ACHN (cell line): ENCODE results near the gene PNPLA3.
A peak's percentile ranks its signal among the peaks of the same experiment; 100 is the strongest.

Experiments used
- DNase-seq: peaks from one replicate; pipeline ENCODE4 v3.0.0-alpha.2; 2015
- in situ Hi-C: cut with HindIII; loops from 2 replicates; pipeline ENCODE4 v1.10.0; 2017; ENCODE audit warnings: low sequenced_read_pairs, low pct_ligation_motif_present, low pct_unique_long_range_greater_than_20kb

PNPLA3 gene

GRCh38 chr22:43953988-43954785 lies 30.6 kb downstream of the PNPLA3 start:
- no peak for DNase-seq
- in situ Hi-C loops = no loop called here

GRCh38 chr22:43955040-43955882 lies 31.7 kb downstream of the PNPLA3 start, which contains the start of gene SAMM50:
SAMM50 (plus strand) TSS chr22:43955442; CDS start chr22:43955578, 136 bp downstream.
- DNase-seq = peak; percentile 89
- in situ Hi-C loops = no loop called here

GRCh38 chr22:43955883-43956782 lies 32.5 kb downstream of the PNPLA3 start:
- in situ Hi-C loops = no loop called here
- DNase-seq = no peak

- no peak for DNase-seq
- in situ Hi-C loops = no loop called here
Observed at GRCh38 chr22:43956805-43957463, 33.3 kb downstream of the PNPLA3 start.

- DNase-seq = no peak
- in situ Hi-C loops = no loop called here
Observed at GRCh38 chr22:43957871-43958270, 34.3 kb downstream of the PNPLA3 start.

GRCh38 chr22:43964314-43964857 lies 40.8 kb downstream of the PNPLA3 start:
- no peak for DNase-seq
- in situ Hi-C loops = no loop called here

- DNase-seq = no peak
- in situ Hi-C loops = no loop called here
Observed at GRCh38 chr22:43967069-43967468, 43.5 kb downstream of the PNPLA3 start.

GRCh38 chr22:43968614-43969013 lies 45.0 kb downstream of the PNPLA3 start:
- in situ Hi-C loops = no loop called here
- DNase-seq = no peak

GRCh38 chr22:43969021-43969878 lies 45.6 kb downstream of the PNPLA3 start:
- in situ Hi-C loops = no loop called here

GRCh38 chr22:43969989-43970755 lies 46.6 kb downstream of the PNPLA3 start:
- in situ Hi-C loops = no loop called here
- DNase-seq = no peak

More at GRCh38 chr22:43969021-43969878, 45.6 kb downstream of the PNPLA3 start:
- no peak for DNase-seq

- in situ Hi-C loops = no loop called here
- no peak for DNase-seq
Observed at GRCh38 chr22:43971112-43971511, 47.5 kb downstream of the PNPLA3 start.

GRCh38 chr22:43972931-43973462 lies 49.4 kb downstream of the PNPLA3 start:
- in situ Hi-C loops = no loop called here
- DNase-seq = no peak

GRCh38 chr22:43974028-43974545 lies 50.5 kb downstream of the PNPLA3 start:
- no peak for DNase-seq

GRCh38 chr22:43975041-43975440 lies 51.4 kb downstream of the PNPLA3 start:
- DNase-seq = no peak
- in situ Hi-C loops = no loop called here

More at GRCh38 chr22:43974028-43974545, 50.5 kb downstream of the PNPLA3 start:
- in situ Hi-C loops = no loop called here

- DNase-seq = no peak
- in situ Hi-C loops = no loop called here
Observed at GRCh38 chr22:43976861-43977795, 53.5 kb downstream of the PNPLA3 start.
